OCI-LY3 (cell line): Measurements from ENCODE around the gene MMRN2.
"Not testable (repeated sequence)": the region's sequence is repeated elsewhere in the genome, so short reads cannot be mapped to it uniquely, and the experiment has no call there.

Source experiments
- H2AFZ ChIP-seq: fragments of 200-600, 300-600 bp; shearing (Covaris generic); 2 replicates; pipeline ENCODE4 v1.6.0; 2014; ENCODE audit warnings: antibody characterized with exemption, low read depth, low read length
- H3K27ac ChIP-seq: fragments of 200-600, 300-600 bp; sonication (generic); 2 replicates; pipeline ENCODE4 v1.5.1; 2014; ENCODE audit warnings: mild to moderate bottlenecking, low read length, moderate library complexity, mixed read lengths
- H3K27me3 ChIP-seq: fragments of 200-600, 300-600 bp; sonication (generic); 2 replicates; pipeline ENCODE4 v1.6.1; 2014; ENCODE audit warnings: low read depth, low read length, mixed read lengths
- H3K36me3 ChIP-seq: fragments of 200-600, 300-600 bp; sonication (generic); replicated peaks from 2 replicates; pipeline ENCODE3; 2014; ENCODE audit warnings: low read depth, low read length, mixed read lengths
- H3K4me1 ChIP-seq: fragments of 300-600, 200-600 bp; sonication (generic); 2 replicates; pipeline ENCODE4 v1.6.1; 2014; ENCODE audit warnings: low read length, mixed read lengths
- H3K4me2 ChIP-seq: fragments of 200-600, 300-600 bp; sonication (generic); 2 replicates; pipeline ENCODE4 v1.6.1; 2014; ENCODE audit warnings: low read length, mixed read lengths
- H3K4me3 ChIP-seq: fragments of 300-600, 200-600 bp; sonication (generic); 2 replicates; pipeline ENCODE4 v1.5.1; 2014; ENCODE audit warnings: antibody characterized with exemption, mild to moderate bottlenecking, low read length, moderate library complexity
- H3K79me2 ChIP-seq: fragments of 300-600, 200-600 bp; shearing (Covaris generic); 2 replicates; pipeline ENCODE4 v1.6.1; 2014; ENCODE audit warnings: mild to moderate bottlenecking, low read length, mixed read lengths
- H3K9ac ChIP-seq: fragments of 300-600, 200-600 bp; shearing (Covaris generic); 2 replicates; pipeline ENCODE4 v1.6.0; 2014; ENCODE audit warnings: mild to moderate bottlenecking, low read length, moderate library complexity
- H3K9me3 ChIP-seq: fragments of 200-600, 300-600 bp; shearing (Covaris generic); 2 replicates; pipeline ENCODE4 v1.6.1; 2014; ENCODE audit warnings: low read length, mixed read lengths; ENCODE audit not compliant: insufficient read depth
- H4K20me1 ChIP-seq: fragments of 200-600, 300-600 bp; sonication (generic); 2 replicates; pipeline ENCODE4 v1.6.1; 2016; ENCODE audit warnings: low read length, mixed read lengths; ENCODE audit not compliant: insufficient read depth
- EZH2phosphoT487 ChIP-seq: fragments of 200-600 bp; shearing (Covaris generic); IDR thresholded peaks from 2 replicates; pipeline ENCODE4 v1.6.1; 2018; ENCODE audit warnings: antibody characterized with exemption, mixed run types, low read depth
- TF ChIP-seq, protein P1 (sequence below): fragments of 200-600, 300-600 bp; sonication (generic); IDR thresholded peaks from 2 replicates; pipeline ENCODE4 v1.5.1; 2014; ENCODE audit warnings: antibody characterized with exemption, low read length, low read depth

MMRN2 gene

DNA sequence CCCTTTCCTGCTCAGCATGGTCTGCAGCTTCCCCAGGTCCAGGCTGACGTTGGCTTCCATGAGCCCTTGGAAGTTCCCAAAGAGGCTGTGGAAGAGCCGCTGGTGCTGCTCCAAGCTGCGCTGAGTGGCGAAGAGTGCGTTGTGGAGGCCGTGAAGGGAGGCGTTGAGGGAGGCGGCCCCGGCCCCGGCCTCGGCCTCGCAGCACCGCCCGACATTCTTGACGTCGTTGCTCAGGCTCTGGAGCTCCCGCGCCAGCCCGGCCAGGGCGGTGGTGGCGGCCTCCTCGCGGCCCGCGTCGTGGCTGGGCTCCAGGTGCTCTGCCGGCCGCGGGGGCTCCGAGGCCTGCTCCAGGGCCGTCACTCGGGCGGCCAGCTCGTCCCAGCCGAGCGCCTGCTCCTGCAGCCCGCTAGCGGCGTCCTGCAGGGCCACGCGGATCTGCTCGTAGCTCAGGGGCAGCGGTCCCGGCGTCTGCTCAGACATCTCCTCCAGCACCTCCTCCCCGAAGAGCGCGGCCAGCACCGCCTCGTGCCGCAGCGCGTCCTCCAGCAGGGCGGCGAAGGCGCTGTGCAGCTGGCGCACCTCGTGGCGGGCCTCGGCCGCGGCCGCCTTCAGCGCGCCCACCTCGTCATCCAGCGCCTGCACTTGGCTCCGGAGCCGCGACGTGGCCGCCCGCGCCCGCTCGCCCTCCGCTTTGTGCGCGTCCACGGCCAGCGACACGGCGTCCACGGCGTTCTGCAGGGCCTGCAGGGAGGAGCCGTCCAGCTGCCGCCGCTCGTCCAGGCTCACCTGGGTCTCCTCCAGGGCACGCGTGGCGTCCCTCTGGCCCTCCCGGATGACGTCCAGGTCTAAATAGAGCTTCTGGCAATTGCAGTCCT is 14.7 kb downstream of the MMRN2 start:
- Histone ChIP-seq H3K36me3 (no peaks in the 10 kb centered on the region), H2AFZ (no peak overlapping the region), H3K27ac (no peak overlapping the region), H3K4me1 (peaks cover 16% of the 10 kb centered on the region), H3K27me3 (no peaks in the 10 kb centered on the region), H3K79me2 (no peaks in the 10 kb centered on the region), H3K4me3 (no peak overlapping the region), H3K9ac (no peak overlapping the region), H3K4me2 (no peak overlapping the region), H4K20me1 (no peaks in the 10 kb centered on the region), H3K9me3 (no peaks in the 10 kb centered on the region)
- no peak for TF ChIP-seq EZH2phosphoT487
- TF ChIP-seq, protein P1, sequence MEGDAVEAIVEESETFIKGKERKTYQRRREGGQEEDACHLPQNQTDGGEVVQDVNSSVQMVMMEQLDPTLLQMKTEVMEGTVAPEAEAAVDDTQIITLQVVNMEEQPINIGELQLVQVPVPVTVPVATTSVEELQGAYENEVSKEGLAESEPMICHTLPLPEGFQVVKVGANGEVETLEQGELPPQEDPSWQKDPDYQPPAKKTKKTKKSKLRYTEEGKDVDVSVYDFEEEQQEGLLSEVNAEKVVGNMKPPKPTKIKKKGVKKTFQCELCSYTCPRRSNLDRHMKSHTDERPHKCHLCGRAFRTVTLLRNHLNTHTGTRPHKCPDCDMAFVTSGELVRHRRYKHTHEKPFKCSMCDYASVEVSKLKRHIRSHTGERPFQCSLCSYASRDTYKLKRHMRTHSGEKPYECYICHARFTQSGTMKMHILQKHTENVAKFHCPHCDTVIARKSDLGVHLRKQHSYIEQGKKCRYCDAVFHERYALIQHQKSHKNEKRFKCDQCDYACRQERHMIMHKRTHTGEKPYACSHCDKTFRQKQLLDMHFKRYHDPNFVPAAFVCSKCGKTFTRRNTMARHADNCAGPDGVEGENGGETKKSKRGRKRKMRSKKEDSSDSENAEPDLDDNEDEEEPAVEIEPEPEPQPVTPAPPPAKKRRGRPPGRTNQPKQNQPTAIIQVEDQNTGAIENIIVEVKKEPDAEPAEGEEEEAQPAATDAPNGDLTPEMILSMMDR = no peak

GRCh38 chr10:86941991-86942421 is 15.4 kb downstream of the MMRN2 start:
- Histone ChIP-seq H3K9ac (no peak overlapping the region), H3K4me2 (no peak overlapping the region), H3K27ac (no peak overlapping the region), H2AFZ (no peak overlapping the region), H3K9me3 (no peaks in the 10 kb centered on the region), H3K4me3 (no peak overlapping the region), H3K36me3 (no peaks in the 10 kb centered on the region), H4K20me1 (no peaks in the 10 kb centered on the region), H3K79me2 (no peaks in the 10 kb centered on the region), H3K4me1 (peaks cover 16% of the 10 kb centered on the region), H3K27me3 (no peaks in the 10 kb centered on the region)
- no peak for TF ChIP-seq EZH2phosphoT487
- TF ChIP-seq, protein P1 = no peak

DNA sequence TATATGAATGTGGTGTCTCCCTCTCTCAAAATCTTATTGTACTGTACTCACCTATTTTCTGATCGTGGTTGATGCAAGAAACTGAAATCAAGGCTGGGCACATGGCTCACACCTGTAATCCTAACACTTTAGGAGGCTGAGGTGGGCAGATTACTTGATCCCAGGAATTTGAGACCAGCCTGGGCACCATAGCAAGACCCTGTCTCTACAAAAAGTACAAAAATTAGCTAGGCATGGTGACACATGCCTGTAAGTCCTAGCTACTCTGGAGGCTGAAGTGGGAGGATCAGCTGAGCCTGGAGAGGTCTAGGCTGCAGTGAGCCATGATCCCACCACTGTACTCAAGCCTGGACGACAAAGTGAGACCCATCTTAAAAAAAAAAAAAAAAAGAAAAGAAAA is 16.0 kb downstream of the MMRN2 start:
- no peaks in the 10 kb centered on the region for H3K27me3 ChIP-seq
- no peak overlapping the region for H2AFZ ChIP-seq
- H3K4me2 ChIP-seq = no peak overlapping the region
- H3K27ac ChIP-seq = no peak overlapping the region
- peaks cover 15% of the 10 kb centered on the region for H3K4me1 ChIP-seq
- no peaks in the 10 kb centered on the region for H4K20me1 ChIP-seq
- H3K9me3 ChIP-seq = no peaks in the 10 kb centered on the region
- no peaks in the 10 kb centered on the region for H3K79me2 ChIP-seq
- H3K36me3 ChIP-seq = no peaks in the 10 kb centered on the region
- no peak overlapping the region for H3K9ac ChIP-seq
- TF ChIP-seq, protein P1 = no peak
- no peak for TF ChIP-seq EZH2phosphoT487
- H3K4me3 ChIP-seq = no peak overlapping the region

- TF ChIP-seq EZH2phosphoT487 = no peak
- Histone ChIP-seq H3K4me2 (no peak overlapping the region), H3K36me3 (no peaks in the 10 kb centered on the region), H3K9ac (no peak overlapping the region), H3K9me3 (no peaks in the 10 kb centered on the region), H3K79me2 (no peaks in the 10 kb centered on the region), H3K27ac (no peak overlapping the region), H4K20me1 (no peaks in the 10 kb centered on the region), H2AFZ (no peak overlapping the region), H3K27me3 (no peaks in the 10 kb centered on the region), H3K4me1 (peaks cover 7% of the 10 kb centered on the region), H3K4me3 (no peak overlapping the region)
These were observed 16.7 kb downstream of the MMRN2 start for GRCh38 chr10:86940677-86941076.

DNA sequence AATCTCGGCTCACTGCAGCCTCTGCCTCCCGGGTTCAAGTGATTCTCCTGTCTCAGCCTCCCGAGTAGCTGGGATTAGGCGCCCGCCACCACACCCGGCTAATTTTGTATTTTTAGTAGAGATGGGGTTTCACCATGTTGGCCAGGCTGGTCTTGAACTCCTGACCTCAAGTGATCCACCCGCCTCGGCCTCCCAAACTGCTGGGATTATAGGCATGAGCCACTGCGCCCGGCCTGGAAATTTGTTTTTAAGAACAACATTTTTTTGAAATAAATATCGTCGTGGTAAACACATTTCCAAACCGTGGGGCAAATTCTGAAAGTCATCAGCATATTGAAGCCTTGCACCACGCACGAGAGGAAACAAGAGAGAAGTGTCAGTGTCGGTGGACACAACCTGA is 17.3 kb downstream of the MMRN2 start:
- not testable (repeated sequence) for H4K20me1 ChIP-seq, H3K9ac ChIP-seq, H3K27ac ChIP-seq, H3K4me3 ChIP-seq, H3K4me2 ChIP-seq, H3K79me2 ChIP-seq, H3K36me3 ChIP-seq, H3K9me3 ChIP-seq, H2AFZ ChIP-seq, H3K4me1 ChIP-seq, H3K27me3 ChIP-seq
